ENCODE results near the gene SETD3. TPM values are rescaled to one million over a fixed set of nuclear protein-coding genes. Genes with fewer than 3 reads are reported as not detected.

The SETD3 gene
- polyA plus RNA-seq, 1 donor from 2014 or later: 49.6 TPM

DNA sequence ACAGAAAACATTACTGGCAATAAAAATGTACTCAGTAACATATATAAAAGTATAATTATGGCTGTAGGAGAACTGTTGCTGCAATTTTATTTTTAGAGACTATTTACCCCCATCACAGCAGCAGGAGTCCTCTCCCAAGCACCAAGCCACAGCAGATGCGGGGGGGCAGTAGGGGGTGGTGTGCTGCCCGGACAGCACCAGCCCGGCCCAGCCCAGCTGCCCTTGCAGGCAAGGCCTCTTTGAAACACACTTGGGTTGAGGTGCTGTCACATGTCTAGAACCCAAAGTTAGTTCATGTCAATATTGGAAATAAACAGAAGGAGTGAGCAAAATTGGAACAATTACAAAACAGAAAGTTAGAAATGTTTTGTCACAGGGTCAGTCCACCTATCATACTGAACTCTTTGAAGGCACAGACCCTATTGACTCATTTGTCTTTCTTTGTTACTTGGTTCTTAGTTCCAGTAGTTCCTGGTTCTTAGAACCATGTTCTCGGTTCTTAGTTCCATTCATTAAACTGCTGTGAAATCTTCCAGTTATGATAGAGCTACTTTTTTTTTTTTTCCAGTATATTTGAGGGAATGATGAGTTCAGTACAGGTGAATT is 23.3 kb upstream of the SETD3 start (continued):
- TF ChIP-seq EP300 (conservative IDR thresholded peaks at IDR 0.05; ENCODE audit: poor library complexity, severe bottlenecking): no peak

DNA sequence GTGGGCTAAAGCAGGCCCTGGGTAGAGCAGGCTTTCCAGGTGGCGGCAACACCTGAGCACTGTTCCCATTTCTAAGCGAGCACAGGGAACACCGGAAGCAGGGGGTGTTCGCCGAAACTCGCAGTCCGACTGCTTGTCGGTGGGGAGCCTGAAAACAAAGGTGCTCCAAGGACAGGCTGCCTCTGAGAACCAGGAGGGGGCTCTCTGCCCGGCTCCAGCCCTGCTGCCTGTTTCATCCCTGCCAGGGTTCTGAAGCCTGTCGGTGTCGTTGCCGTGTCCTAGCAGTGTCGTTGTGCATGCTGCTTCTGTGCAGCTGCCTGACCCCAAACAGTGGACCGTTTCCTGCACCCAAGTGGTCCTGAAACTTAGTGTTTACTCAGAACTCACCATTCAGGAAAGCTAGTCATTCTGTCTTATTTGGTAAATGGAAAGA is 22.3 kb upstream of the SETD3 start:
- Histone ChIP-seq H3K36me3 (ENCODE audit: insufficient read depth, low read length) (peaks cover 7% of the 10 kb centered on the region), H2AFZ (ENCODE audit: low read depth, low read length) (no peak overlapping the region), H3K4me3 (ENCODE audit: low read length) (no peak overlapping the region), H3K9ac (ENCODE audit: low read length) (no peak overlapping the region), H3K79me2 (replicated peaks; ENCODE audit: insufficient read depth, low read length) (no peaks in the 10 kb centered on the region), H3K4me2 (ENCODE audit: low read length) (no peak overlapping the region), H3K9me2 (ENCODE audit: insufficient read depth, low read length) (no peaks in the 10 kb centered on the region), H3K27ac (ENCODE audit: low read length) (no peak overlapping the region), H3K9me3 (ENCODE audit: low read length) (no peaks in the 10 kb centered on the region), H4K20me1 (ENCODE audit: insufficient read depth) (no peaks in the 10 kb centered on the region), H3F3A (ENCODE audit: insufficient read depth, low read length, poor library complexity, severe bottlenecking) (no peaks in the 10 kb centered on the region), H3K27me3 (ENCODE audit: insufficient read depth, low read depth, low read length) (no peaks in the 10 kb centered on the region)
- TF ChIP-seq TAF1 (IDR thresholded peaks at IDR 0.05; ENCODE audit: low read depth) (no peak), EZH2 (IDR thresholded peaks at IDR 0.05; ENCODE audit: borderline replicate concordance, insufficient read depth, low read length, poor library complexity, severe bottlenecking) (no peak), POLR2AphosphoS5 (IDR thresholded peaks at IDR 0.05) (no peak), EP300 (conservative IDR thresholded peaks at IDR 0.05; ENCODE audit: poor library complexity, severe bottlenecking) (no peak), SMC3 (conservative IDR thresholded peaks at IDR 0.05; ENCODE audit: poor library complexity) (no peak), RAD21 (conservative IDR thresholded peaks at IDR 0.05) (no peak), MXI1 (conservative IDR thresholded peaks at IDR 0.05; ENCODE audit: poor library complexity, severe bottlenecking) (no peak)
- TF ChIP-seq, protein P1, sequence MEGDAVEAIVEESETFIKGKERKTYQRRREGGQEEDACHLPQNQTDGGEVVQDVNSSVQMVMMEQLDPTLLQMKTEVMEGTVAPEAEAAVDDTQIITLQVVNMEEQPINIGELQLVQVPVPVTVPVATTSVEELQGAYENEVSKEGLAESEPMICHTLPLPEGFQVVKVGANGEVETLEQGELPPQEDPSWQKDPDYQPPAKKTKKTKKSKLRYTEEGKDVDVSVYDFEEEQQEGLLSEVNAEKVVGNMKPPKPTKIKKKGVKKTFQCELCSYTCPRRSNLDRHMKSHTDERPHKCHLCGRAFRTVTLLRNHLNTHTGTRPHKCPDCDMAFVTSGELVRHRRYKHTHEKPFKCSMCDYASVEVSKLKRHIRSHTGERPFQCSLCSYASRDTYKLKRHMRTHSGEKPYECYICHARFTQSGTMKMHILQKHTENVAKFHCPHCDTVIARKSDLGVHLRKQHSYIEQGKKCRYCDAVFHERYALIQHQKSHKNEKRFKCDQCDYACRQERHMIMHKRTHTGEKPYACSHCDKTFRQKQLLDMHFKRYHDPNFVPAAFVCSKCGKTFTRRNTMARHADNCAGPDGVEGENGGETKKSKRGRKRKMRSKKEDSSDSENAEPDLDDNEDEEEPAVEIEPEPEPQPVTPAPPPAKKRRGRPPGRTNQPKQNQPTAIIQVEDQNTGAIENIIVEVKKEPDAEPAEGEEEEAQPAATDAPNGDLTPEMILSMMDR (IDR thresholded peaks at IDR 0.05; ENCODE audit: poor library complexity, severe bottlenecking): no peak
- TF ChIP-seq, protein P2, sequence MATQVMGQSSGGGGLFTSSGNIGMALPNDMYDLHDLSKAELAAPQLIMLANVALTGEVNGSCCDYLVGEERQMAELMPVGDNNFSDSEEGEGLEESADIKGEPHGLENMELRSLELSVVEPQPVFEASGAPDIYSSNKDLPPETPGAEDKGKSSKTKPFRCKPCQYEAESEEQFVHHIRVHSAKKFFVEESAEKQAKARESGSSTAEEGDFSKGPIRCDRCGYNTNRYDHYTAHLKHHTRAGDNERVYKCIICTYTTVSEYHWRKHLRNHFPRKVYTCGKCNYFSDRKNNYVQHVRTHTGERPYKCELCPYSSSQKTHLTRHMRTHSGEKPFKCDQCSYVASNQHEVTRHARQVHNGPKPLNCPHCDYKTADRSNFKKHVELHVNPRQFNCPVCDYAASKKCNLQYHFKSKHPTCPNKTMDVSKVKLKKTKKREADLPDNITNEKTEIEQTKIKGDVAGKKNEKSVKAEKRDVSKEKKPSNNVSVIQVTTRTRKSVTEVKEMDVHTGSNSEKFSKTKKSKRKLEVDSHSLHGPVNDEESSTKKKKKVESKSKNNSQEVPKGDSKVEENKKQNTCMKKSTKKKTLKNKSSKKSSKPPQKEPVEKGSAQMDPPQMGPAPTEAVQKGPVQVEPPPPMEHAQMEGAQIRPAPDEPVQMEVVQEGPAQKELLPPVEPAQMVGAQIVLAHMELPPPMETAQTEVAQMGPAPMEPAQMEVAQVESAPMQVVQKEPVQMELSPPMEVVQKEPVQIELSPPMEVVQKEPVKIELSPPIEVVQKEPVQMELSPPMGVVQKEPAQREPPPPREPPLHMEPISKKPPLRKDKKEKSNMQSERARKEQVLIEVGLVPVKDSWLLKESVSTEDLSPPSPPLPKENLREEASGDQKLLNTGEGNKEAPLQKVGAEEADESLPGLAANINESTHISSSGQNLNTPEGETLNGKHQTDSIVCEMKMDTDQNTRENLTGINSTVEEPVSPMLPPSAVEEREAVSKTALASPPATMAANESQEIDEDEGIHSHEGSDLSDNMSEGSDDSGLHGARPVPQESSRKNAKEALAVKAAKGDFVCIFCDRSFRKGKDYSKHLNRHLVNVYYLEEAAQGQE (IDR thresholded peaks at IDR 0.05; ENCODE audit: borderline replicate concordance): no peak

DNA sequence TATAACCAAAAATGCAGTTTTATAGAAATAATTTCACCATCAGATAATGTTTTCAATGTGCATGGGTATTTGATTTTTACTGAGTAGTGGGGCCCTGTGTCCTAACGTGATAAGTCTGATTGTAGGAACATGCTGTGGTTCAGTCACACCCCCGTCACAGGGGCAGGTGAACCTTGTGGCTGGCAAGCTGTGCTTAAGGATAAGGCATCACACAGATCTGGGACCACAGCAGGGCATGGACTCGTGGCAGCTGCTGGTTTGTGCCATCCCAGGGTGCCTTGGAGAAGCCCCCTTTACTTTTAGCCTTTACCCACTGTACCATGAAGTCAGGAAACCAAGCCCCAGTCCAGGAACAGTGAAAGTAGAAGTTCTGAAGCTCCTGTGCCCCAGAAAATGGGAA is 17.2 kb upstream of the SETD3 start:
- H3K9me3 ChIP-seq (ENCODE audit: low read length): no peaks in the 10 kb centered on the region
- no peak overlapping the region for H3K9ac ChIP-seq (ENCODE audit: low read length)
- H2AFZ ChIP-seq (ENCODE audit: low read depth, low read length): no peak overlapping the region
- no peaks in the 10 kb centered on the region for H3K27me3 ChIP-seq (ENCODE audit: insufficient read depth, low read depth, low read length)
- no peaks in the 10 kb centered on the region for H3K79me2 ChIP-seq (replicated peaks; ENCODE audit: insufficient read depth, low read length)
- no peak overlapping the region for H3K27ac ChIP-seq (ENCODE audit: low read length)
- H3K36me3 ChIP-seq (ENCODE audit: insufficient read depth, low read length): peaks cover 13% of the 10 kb centered on the region
- TF ChIP-seq, protein P1 (IDR thresholded peaks at IDR 0.05; ENCODE audit: poor library complexity, severe bottlenecking): no peak
- TF ChIP-seq, protein P2 (IDR thresholded peaks at IDR 0.05; ENCODE audit: borderline replicate concordance): no peak
- TF ChIP-seq RAD21 (conservative IDR thresholded peaks at IDR 0.05) (no peak), SMC3 (conservative IDR thresholded peaks at IDR 0.05; ENCODE audit: poor library complexity) (no peak), POLR2AphosphoS5 (IDR thresholded peaks at IDR 0.05) (no peak), EP300 (conservative IDR thresholded peaks at IDR 0.05; ENCODE audit: poor library complexity, severe bottlenecking) (no peak), EZH2 (IDR thresholded peaks at IDR 0.05; ENCODE audit: borderline replicate concordance, insufficient read depth, low read length, poor library complexity, severe bottlenecking) (no peak), MXI1 (conservative IDR thresholded peaks at IDR 0.05; ENCODE audit: poor library complexity, severe bottlenecking) (no peak), TAF1 (IDR thresholded peaks at IDR 0.05; ENCODE audit: low read depth) (no peak)
- H3K9me2 ChIP-seq (ENCODE audit: insufficient read depth, low read length): no peaks in the 10 kb centered on the region
- H3K4me2 ChIP-seq (ENCODE audit: low read length): no peak overlapping the region
- H3K4me3 ChIP-seq (ENCODE audit: low read length): no peak overlapping the region
- H4K20me1 ChIP-seq (ENCODE audit: insufficient read depth): no peaks in the 10 kb centered on the region
- no peaks in the 10 kb centered on the region for H3F3A ChIP-seq (ENCODE audit: insufficient read depth, low read length, poor library complexity, severe bottlenecking)
